T follicular helper cell (primary cell): ENCODE data around the gene IQGAP3.

Experiments used
- DNase-seq: peaks from one replicate; pipeline ENCODE4 v3.0.0-alpha.2; 2020; ENCODE audit warnings: low read depth

Gene IQGAP3

DNA sequence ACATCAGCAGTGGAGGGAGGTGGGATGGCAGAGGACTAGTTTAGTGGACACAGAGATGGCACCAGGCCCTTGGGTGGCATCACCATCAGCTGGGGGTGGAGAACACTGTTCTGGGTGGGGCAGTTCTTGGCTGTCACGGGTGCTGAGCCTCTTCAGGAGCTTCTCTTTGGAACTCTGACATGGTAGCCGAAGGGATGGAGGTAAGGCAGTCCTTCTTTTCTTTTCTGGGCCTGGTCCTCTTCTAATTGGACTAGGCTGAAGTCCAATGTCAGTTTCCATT is 63.5 kb downstream of the IQGAP3 start:
- DNase-seq, result no peak

DNA sequence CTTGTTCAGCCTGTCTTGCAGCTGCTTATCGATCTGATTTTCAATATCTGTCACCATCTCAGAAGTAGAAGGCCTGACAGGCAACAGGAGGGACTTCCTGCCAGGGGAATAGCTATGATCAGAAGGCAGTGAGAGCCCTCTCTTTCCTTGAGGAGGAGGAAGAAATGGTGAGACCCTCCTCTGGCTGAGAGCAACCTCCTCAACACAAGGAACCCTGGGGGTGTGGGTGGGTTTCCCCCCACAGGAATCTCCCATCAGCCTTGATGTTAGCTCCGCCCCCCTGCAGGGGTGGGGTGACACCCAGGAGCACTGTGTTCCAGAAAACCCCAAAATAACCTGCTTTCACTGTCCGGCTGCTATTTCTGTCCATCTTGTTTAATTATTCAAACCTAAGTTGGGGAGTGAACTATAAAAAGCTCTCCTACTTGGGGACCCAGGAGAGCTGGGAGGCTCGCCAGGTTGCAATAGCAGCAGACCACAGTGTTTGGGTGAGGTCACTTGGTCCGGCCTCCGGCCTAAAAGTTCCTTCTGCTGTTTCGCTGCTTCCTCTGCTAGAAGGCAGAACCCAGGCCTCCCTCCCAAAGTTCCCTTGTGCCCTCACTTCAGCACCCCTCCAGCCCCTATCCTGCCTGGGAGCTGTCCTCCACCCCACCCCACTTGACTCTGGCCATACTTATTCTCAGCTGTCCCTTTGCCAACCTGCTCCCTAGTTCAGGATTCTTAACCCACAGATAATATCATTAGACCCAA is 64.0 kb downstream of the IQGAP3 start:
- DNase-seq, result no peak

DNA sequence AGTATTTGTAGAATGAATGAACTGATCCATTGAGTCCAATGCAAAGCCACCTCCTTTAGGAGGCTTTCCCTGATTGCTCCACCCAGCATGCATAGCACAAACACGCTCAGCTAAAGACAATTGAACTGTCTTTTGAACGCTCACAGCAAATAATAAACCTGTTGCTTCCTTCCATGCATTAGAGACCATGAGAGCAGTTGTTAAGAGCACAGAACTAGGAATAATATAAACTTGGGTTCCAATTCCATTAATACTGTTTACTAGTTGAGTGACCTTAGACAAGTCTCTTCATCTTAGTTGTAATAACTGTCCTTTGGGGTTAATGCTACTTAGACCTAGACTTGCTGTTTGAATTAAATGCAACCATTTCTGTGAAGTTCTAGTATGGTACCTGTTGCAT is 65.9 kb downstream of the IQGAP3 start:
- no peak for DNase-seq

DNA sequence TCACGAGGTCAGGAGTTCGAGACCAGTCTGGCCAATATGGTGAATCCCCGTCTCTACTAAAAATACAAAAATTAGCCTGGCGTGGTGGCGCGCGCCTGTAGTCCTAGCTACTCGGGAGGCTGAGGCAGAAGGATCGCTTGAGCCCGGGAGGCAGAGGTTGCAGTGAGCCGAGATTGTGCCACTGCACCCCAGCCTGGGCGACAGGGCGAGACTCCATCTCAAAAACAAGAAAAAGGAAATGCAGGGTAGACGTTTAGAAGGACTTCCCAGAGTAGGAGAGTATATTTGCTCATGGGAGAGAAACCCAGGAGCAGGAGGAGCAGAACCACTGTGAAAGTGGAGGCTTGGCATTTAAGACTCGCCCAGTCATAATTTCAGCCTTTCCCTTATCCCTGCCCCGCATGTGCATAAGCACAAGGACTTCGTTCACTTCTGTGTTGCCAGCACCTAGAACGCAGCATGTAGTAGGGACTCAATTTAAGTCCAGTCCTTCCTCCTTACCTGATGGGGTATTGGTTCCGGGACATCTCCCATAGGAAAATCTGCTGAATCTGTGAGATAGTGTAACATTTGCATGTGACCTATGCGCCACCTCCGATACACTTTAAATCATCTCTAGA is 66.6 kb downstream of the IQGAP3 start:
- DNase-seq, result no peak

DNA sequence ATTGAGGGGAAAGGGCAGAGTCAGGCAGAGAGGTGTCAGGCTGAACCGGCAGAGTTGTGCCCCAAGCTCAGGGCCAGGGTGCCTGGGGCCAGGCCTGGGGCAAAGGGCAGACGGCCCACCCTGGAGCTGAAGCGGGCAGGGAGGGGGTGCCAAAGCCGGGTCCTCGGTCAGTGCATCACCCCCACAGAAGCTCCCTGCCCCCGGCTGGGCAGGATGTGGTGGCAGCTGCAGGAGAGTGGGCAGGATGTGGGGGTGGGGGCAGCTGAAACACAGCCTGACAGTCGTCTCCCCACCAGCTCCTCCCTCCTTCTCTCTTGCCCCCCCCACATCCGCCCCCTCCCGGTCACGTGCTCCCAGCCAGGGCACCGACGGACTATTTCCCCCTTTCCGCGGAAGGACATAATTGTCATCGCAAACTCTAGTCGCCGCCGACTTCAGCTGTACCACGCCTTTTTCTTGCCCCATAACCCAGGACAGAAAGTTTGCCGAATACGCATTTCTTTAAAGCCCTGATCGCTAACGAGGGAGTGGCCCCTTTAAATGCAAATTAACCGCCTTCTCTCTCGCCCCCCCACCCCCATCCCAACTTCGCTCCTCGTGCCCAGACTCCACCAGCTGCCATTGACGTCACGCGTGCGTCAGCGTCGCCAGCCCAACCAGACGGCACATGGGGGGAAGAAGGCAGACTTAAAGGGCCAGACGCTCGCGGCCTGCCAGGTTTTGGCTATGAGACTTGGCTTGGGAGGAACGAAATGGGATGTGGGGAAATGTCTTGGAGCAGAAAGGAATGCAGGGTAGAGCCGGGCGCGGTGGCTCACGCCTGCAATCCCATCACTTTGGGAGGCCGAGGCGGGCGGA is 67.3 kb downstream of the IQGAP3 start:
- DNase-seq, result peak; percentile 99

DNA sequence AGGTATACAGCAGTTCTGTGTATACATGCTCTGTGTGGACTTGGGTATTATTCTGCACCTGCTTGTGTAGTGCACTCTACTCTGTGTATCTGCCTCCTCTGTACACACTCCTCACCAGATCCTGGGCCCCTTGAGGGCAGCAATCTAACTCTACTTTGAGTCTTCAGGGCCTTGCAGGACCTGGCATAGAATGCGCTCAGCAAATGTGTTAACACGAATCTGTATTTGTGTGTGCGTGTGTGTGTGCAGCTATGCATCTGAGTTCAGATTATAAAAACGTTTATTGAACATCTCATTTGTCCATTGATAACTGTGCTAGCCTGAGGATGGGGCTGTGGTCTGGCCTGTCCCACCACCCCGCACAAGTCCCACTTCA is 67.9 kb downstream of the IQGAP3 start:
- DNase-seq, result no peak

DNA sequence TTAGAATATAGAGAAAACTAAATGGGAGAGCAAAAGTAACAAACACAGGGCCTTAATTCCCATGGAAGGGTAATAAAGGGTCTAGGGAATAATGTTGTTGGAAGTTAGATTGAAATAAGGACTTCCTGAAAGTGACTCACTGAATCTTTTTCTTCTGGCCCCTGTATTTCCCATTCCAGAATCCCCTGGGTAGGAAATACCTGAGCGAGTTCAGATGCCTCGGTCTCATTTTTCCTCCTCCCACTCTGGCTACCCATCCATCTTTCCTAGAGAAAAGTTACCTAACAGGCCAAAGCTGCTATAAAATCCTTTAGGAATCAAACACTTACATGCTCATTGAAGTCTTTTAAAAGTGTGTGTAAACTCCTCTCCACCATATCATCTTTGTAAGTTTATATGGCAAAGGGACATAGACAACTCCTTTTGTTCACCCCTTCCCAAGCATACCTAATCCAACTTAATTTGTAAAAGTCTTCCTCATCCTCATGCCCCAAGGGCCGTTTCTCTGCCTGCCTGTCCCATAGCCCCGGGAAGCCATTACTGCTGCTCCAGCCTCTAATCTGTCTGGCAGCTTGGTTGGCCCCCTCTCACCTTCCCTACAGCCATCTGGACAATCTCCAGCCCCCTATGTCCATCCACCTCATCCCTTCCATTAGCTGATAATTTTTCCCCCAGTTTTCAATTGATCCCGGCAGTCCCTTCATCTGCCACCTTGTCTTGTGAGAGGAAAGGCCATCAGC is 68.5 kb downstream of the IQGAP3 start:
- no peak for DNase-seq

DNA sequence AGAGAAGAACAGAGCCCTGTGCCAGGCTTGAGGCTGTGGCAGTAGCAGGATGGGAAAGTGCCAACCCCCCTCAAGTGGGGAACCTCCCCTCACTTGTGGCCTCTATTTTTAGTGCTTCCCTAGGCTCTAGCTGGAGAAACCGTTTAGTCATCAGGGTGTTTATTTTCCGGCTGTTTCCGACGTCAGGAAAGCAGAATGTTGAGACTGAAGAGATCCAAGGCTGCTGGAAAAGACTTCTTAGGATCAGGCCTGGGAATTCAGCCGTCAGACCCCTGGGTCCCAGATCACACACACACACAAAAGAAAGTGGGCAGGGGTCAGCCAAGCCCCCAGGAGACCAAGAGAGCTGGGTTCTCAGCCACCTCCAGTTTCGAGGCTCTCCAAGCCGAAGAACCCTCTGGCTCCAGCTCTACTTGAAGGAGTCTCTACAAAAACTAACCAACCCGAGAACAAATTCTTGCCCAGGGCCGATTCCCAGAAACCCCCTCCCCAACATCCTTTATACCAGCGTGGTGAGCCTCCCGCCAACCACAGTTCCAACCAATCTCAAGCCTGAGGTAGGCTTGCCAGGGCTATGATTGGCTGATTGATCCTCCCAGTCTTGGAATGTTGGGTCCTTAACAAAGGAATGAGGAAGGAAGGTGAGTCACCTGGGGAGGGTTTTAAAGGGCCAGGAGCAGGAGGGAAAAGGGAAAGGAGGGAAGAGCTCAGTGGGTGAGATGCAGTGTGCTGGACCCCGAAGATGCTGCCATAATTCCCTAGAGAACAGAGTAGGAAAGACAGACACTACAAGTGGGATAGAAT is 69.3 kb downstream of the IQGAP3 start:
- no peak for DNase-seq

DNA sequence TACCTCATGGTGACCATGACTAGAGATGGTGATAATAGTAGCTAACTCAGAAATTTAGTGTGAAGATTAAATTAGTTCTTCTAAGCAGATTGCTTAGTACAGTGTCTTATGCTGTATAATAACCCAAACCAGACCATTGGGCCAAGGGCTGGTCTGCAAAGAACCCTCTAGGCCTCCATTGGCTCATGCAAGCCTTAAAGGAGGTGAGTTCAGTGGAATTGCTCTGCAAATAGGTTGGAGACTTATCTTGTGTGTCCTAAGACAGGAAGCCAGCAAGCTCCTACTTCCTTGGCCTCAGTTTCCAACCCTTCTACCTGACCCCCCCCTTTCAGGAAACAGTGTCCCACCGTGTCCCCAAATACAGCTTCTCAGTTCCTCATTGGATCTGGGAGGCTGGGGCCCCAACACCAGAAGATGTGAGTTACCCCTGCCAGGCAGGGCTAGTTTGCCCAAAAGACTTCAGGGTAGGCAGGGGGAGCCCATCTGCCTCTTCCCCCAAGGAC is 69.9 kb downstream of the IQGAP3 start:
- no peak for DNase-seq

DNA sequence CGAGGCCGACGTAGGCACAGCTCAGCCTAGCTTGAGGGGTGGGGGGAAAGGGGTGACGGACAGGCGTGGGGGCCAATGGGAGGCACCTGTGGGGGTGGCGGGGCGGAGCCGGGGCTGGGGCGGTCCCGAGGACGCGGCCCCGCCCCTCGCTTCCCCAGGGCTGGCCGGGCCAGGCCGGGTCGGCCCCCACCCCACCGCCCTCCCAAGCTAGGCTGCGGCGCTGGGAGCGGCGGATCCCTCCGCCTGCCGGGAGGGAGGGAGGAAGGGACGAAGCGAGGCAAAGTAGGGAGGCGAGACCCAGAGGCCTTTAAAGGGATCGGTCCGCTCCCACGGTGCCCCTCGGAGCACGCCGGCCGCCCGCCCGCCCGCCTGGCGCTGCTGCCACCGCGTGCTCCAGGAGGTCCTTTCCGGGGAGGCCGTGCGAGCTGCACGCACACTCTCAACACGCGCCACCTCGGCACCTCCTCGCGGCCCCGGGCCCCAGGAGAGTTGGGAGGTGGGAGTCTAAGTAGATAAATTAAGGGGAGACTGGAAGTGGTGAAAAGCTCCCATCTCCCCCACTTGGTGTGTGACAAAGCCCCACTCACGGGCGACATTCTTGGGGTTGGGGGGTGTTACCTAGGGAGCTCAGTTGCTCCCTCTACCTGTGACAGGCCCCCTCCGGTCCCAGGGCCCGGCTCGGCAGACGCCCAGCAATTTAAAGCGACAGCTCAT is 71.4 kb downstream of the IQGAP3 start:
- peak; percentile 93 for DNase-seq

DNA sequence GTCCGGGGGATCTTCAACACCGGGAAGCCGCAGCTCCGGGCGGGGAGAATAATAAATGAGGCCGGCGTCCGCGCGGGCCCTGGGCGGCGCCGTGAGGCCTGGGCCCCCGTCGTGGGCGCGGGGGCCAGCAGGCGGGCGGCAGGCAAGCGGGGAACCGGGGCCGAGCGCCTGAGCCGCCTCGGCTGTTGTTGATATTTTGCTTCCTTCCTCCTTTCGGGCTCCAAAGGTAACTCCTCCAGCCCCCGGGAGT is 71.9 kb downstream of the IQGAP3 start, which contains the start of gene MEF2D:
Gene MEF2D (minus strand): TSS at position 233 of the 250 bp plus-strand sequence. CDS start 17,483 bp downstream, outside the sequence.
- DNase-seq, result no peak

DNA sequence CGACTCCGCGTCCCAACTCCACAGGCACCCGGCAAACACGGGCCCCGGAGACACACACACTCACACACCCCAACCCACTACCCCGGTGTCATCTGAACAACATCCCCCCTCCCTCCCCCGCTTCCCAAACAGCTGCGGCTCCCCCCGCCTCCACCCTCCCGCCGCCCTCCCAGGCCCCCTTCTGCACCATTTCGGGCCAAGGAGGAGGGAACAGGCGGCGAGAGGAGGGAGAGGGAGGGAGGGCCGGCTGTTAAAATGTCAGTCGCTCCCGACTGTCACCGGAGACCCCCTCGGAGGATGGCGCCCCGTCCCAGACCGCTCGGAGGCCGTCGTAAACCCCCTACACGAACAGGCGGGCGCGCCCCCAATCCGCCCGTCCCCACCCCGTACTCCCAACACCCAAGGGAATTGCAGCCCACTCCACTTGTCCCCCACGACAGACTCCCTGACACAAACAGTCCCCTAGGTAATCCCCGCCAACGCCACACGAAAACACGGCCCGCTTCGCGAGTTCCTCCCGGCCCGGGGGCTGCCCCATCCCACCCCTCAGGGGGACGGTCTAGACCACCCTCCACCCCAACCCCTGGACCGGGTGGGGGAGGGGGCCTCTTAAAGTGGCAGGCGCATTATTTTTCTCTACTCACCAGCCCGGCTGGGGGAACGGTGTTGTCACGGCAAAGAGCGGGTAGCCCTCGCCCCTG is 72.4 kb downstream of the IQGAP3 start:
- DNase-seq, result peak; percentile 21

DNA sequence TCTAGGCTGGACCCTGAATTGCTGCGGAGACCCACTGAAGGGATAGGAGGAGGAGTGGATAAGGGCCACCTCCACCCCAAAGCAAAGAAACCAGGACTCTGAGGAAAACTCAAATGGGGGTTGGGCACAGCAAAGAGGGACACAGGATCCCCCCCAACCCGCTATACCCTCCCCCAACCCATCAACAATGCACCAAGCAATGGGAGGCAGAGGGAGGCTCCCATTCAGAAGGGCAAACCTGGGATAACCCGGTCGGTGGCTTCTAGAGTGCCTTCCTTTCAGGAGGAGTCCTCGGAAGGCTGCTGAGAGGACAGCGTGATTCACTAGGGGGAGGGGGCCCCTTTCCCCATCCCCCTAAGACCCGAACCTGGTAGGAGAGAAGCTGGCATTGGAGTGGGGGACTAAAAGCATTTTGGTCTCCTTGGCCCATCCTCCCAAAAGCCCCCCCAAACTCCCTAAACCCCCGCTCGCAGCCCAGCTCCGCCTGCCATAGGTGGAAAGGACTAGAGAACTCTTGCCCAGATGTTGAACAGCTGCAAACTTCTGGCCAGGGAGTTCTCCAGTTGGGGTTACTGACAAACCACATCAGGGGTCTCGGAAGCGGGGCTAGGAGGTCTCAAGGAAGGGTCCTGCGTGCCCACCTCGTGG is 73.0 kb downstream of the IQGAP3 start:
- DNase-seq, result no peak

DNA sequence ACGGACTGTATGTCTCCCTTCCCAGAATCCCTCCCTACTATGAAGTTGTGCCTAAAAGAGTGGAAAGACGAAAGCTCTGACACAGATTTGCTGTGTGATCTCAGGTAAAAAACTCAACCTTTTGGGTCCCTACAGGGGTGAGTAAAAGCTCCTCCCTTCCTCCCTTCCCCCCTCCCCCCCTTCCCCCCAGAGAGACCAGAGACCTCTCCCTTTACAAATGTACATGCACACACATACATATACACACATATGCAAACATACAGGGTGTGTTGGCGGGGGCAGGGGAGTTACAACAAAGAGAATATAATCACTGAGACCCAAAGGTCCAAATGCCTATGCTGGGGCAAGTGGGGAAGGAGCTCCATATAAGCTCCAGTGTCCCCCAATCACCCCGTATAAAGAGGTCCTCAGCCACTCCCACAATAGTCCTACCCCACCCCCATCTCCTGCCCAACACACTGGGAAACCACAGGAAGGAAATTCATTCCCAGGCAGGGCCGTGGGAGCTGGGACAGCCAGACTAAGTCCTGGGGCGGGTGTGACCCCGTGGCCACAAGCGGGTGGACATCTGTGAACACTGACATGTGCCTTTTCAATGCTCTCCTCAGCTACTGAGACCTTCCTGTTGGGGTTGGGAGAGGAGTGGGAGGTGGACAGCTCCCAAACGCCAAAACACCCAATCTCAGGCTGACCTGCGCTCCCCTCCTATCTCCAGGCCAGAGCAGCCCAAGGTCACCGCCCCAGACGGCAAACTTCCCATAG is 73.8 kb downstream of the IQGAP3 start:
- no peak for DNase-seq

DNA sequence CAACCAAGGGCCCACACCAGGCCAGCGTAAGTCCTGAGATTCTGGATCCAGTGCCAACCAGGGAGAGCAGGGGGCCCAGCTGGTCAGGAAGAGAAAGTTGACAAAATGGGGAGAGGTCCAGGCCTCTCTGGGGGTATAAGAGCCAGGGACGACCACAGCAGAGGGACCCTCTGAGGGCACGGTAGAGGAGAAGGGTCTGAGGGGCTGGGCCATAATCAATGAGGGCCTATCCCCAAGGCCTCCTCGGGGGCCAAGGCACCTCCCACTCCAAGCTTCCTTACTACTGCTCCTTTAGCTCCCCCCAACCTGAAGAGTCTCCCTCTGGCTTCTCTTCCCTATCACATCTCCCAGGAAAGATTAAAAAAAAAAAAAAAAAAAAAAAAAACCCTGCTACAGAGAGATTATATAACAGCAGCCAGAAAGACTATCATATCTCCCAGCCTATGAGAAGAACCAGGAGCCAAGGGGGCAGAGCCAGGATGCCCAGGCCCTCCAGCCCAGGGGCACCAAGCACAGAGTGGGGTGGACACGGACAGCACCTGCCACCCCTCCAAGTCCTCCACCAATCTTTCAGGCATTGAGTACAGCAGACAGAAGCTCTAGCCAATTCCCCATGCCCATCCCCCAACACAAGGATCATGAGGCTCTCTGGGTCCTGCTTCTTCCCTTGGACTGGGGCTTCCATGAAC is 74.5 kb downstream of the IQGAP3 start:
- DNase-seq, result no peak

DNA sequence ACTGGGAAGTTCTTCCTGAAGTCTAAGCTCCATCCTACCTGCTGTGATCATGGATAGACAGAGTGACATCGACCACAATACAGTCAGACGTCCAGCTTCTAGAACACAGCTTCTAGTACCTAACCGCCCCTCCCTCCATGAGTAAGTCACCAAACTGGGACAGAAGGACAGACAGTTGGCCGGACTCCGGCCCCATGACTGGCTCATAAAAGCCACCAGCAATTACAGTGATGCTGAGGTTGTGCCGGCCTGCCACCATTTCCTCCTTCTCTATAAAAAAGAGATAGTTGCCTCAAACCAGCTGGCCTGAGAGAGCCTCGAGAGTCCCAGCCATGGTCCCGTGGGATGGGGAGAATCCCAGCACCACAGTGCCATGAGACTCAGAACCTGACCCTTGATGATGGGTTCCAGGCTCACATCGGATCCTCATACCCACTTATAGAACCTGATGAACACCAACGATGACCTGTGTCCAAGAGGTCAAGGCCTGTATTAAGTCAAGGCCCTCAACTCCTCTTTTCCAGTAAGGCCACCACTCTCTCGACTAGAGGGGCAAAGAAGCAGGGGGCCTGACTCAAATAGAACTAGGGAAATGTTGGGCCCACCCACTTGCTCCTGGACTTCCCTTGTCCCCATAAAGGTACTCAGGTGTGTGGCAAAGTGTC is 75.2 kb downstream of the IQGAP3 start:
- DNase-seq, result no peak

DNA sequence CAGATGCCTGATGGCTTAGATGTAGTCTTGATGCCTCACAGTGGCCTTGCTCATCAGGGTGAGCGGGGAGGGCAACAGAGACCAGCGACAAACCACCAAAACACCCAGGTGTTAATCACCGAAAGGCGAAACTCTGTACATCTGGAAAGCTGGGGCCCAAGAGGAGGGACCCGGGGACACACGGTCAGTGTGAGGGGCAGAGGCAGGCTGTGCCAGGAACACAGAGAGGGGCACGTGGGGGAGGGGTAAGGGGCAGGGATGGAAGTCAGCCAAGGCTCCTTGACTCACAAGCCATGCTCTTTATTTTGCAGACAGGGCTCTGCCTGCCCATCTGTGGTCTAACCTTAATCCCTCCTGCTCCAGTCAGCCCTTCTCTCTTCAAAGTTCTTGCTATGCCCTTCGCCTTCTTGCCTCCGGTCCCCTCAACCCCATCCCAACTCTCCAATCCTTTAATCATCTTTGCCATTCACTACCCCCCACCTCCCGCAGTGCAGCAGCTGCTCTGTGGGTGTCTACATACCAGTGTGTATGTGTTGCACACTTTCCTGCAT is 76.1 kb downstream of the IQGAP3 start:
- no peak for DNase-seq
